ENCODE measurements around the gene PAPSS1. TPM values are rescaled to one million over a fixed set of nuclear protein-coding genes. Genes with fewer than 3 reads are reported as not detected.

PAPSS1 gene
- total RNA-seq, 1 experiment from 2014 or later = 59.0 TPM

DNA sequence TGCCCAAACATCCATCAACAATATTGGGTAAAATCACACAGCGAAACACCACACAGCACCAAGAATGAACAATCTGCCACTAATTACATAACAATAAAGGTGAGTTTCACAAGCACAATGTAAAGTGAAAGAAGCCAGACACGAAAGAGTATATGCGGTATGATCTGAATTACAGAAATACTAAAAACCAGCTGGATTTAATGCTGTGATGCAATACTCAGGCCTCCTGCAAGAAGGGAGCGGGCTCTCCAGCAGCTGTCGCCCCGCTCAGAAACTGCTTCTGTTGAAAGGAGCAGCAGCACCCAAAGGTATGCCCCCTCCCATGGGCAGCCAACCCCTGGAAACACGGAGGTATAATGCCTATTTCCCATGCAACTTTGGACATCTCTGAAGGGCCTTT, 77.0 kb downstream of the PAPSS1 start:
- H3K79me2 ChIP-seq (ENCODE audit: insufficient read depth, low read length) = no peaks in the 10 kb centered on the region
- no peak overlapping the region for H3K4me2 ChIP-seq (ENCODE audit: low read length)
- H3K9ac ChIP-seq (ENCODE audit: low read length) = no peak overlapping the region
- no peaks in the 10 kb centered on the region for H4K20me1 ChIP-seq (ENCODE audit: insufficient read depth)
- H3K36me3 ChIP-seq (ENCODE audit: control insufficient read depth in 1 of 2, insufficient read depth in 2 of 2, low read length in 2 of 2) = no peaks in the 10 kb centered on the region; a peak in 1 of 4 replicates
- POLR2A ChIA-PET = no interaction called here
- no peak overlapping the region for H3K27ac ChIP-seq (ENCODE audit: low read depth, low read length)
- no peaks in the 10 kb centered on the region for H3K9me2 ChIP-seq (ENCODE audit: insufficient read depth)
- ATAC-seq (no peak), DNase-seq (ENCODE audit: low read depth, low spot score) (no peak)
- H3K9me3 ChIP-seq (ENCODE audit: control insufficient read depth in 1 of 2, insufficient read depth in 1 of 2, low read depth in 1 of 2, low read length in 2 of 2) = no peaks in the 10 kb centered on the region
- intact Hi-C loops (cut with micrococcal nuclease) = no loop called here
- CTCF ChIA-PET = no interaction called here
- RAD21 ChIA-PET (ENCODE audit: low non-redundant PET in 1 of 2, low total read pairs in 2 of 2, uncharacterized antibody in 2 of 2, unreplicated experiment in 2 of 2) = no interaction called here
- H3K27me3 ChIP-seq (ENCODE audit: insufficient read depth, low read length) = no peaks in the 10 kb centered on the region
- no peaks in the 10 kb centered on the region for H3K4me1 ChIP-seq (ENCODE audit: control insufficient read depth in 1 of 2, insufficient read depth in 2 of 2, low read length in 2 of 2)
- H2AFZ ChIP-seq (ENCODE audit: low read depth, low read length, poor library complexity, severe bottlenecking) = no peak overlapping the region
- TF ChIP-seq ZNF274 (IDR thresholded peaks at IDR 0.05; ENCODE audit: low read depth, low read length) (no peak), RAD21 (IDR thresholded peaks at IDR 0.05; ENCODE audit: low read depth) (no peak), ZFX (IDR thresholded peaks at IDR 0.05) (no peak), CBX3 (IDR thresholded peaks at IDR 0.05; ENCODE audit: low read depth) (no peak), EZH2 (IDR thresholded peaks at IDR 0.05) (no peak), SP1 (IDR thresholded peaks at IDR 0.05; ENCODE audit: low read depth) (no peak), TCF7L2 (IDR thresholded peaks at IDR 0.05; ENCODE audit: borderline replicate concordance, extremely low read depth, insufficient read depth, insufficient read length) (no peak), SIN3A (IDR thresholded peaks at IDR 0.05; ENCODE audit: low read depth) (no peak), POLR2A (IDR thresholded peaks at IDR 0.05; ENCODE audit: borderline replicate concordance, extremely low read depth, insufficient read depth, insufficient read length) (no peak), SRF (IDR thresholded peaks at IDR 0.05; ENCODE audit: low read depth) (no peak)
- TF ChIP-seq, protein P1, sequence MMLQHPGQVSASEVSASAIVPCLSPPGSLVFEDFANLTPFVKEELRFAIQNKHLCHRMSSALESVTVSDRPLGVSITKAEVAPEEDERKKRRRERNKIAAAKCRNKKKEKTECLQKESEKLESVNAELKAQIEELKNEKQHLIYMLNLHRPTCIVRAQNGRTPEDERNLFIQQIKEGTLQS (IDR thresholded peaks at IDR 0.05) = no peak
- TF ChIP-seq, protein P2, sequence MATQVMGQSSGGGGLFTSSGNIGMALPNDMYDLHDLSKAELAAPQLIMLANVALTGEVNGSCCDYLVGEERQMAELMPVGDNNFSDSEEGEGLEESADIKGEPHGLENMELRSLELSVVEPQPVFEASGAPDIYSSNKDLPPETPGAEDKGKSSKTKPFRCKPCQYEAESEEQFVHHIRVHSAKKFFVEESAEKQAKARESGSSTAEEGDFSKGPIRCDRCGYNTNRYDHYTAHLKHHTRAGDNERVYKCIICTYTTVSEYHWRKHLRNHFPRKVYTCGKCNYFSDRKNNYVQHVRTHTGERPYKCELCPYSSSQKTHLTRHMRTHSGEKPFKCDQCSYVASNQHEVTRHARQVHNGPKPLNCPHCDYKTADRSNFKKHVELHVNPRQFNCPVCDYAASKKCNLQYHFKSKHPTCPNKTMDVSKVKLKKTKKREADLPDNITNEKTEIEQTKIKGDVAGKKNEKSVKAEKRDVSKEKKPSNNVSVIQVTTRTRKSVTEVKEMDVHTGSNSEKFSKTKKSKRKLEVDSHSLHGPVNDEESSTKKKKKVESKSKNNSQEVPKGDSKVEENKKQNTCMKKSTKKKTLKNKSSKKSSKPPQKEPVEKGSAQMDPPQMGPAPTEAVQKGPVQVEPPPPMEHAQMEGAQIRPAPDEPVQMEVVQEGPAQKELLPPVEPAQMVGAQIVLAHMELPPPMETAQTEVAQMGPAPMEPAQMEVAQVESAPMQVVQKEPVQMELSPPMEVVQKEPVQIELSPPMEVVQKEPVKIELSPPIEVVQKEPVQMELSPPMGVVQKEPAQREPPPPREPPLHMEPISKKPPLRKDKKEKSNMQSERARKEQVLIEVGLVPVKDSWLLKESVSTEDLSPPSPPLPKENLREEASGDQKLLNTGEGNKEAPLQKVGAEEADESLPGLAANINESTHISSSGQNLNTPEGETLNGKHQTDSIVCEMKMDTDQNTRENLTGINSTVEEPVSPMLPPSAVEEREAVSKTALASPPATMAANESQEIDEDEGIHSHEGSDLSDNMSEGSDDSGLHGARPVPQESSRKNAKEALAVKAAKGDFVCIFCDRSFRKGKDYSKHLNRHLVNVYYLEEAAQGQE (IDR thresholded peaks at IDR 0.05; ENCODE audit: low read depth) = no peak
- TF ChIP-seq, protein P3, sequence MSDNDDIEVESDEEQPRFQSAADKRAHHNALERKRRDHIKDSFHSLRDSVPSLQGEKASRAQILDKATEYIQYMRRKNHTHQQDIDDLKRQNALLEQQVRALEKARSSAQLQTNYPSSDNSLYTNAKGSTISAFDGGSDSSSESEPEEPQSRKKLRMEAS (IDR thresholded peaks at IDR 0.05) = no peak
- TF ChIP-seq, protein P4, sequence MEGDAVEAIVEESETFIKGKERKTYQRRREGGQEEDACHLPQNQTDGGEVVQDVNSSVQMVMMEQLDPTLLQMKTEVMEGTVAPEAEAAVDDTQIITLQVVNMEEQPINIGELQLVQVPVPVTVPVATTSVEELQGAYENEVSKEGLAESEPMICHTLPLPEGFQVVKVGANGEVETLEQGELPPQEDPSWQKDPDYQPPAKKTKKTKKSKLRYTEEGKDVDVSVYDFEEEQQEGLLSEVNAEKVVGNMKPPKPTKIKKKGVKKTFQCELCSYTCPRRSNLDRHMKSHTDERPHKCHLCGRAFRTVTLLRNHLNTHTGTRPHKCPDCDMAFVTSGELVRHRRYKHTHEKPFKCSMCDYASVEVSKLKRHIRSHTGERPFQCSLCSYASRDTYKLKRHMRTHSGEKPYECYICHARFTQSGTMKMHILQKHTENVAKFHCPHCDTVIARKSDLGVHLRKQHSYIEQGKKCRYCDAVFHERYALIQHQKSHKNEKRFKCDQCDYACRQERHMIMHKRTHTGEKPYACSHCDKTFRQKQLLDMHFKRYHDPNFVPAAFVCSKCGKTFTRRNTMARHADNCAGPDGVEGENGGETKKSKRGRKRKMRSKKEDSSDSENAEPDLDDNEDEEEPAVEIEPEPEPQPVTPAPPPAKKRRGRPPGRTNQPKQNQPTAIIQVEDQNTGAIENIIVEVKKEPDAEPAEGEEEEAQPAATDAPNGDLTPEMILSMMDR (IDR thresholded peaks at IDR 0.05 in 2 of 3, conservative IDR thresholded peaks at IDR 0.05 in 1 of 3; ENCODE audit: borderline replicate concordance in 1 of 3, insufficient read depth in 1 of 3, low read depth in 2 of 3, low read length in 2 of 3) = no peak
- H3K4me3 ChIP-seq (replicated peaks in 1 of 2; ENCODE audit: low read depth in 1 of 2, low read length in 2 of 2) = no peak overlapping the region
- BruUV-seq (replicated peaks) = no TSS peak

Measured in HCT116 (cell line).